Keratinocyte (primary cell): ENCODE data around the gene LETMD1. TPM values are rescaled to one million over a fixed set of nuclear protein-coding genes. Genes with fewer than 3 reads are reported as not detected.

Experiments
- DNase-seq: peaks from one replicate; pipeline ENCODE4 v3.0.0-alpha.2; 2011; ENCODE audit warnings: low read depth, missing footprints, low spot score
- FAIRE-seq: peaks from 2 replicates; lab custom pipeline; 2011; peaks lifted over from hg19 to GRCh38; lab: Jason Lieb, UNC
- H2AFZ ChIP-seq: 2 replicates; pipeline ENCODE4 v1.6.0; 2012; ENCODE audit warnings: low read length, control low read depth, inconsistent platforms; ENCODE audit not compliant: control insufficient read depth
- H3K27ac ChIP-seq: 2 replicates; pipeline ENCODE4 v1.5.1; 2011; ENCODE audit warnings: low read length; ENCODE audit not compliant: control insufficient read depth, insufficient read depth
- H3K27me3 ChIP-seq: 3 replicates; pipeline ENCODE4 v1.6.0; 2011; ENCODE audit warnings: low read length; ENCODE audit not compliant: control insufficient read depth, insufficient read depth; ENCODE audit errors: extremely low read depth
- H3K36me3 ChIP-seq, 2 experiments: 2 replicates in 1 of 2; 3 replicates in 1 of 2; pipeline ENCODE4 v1.5.1; 2011; ENCODE audit warnings: low read length in 2 of 2, mild to moderate bottlenecking in 1 of 2; ENCODE audit not compliant: control insufficient read depth in 2 of 2, insufficient read depth in 2 of 2; ENCODE audit errors: extremely low read depth in 1 of 2
- H3K4me1 ChIP-seq: 3 replicates; pipeline ENCODE4 v1.5.1; 2011; ENCODE audit warnings: low read length; ENCODE audit not compliant: control insufficient read depth, insufficient read depth; ENCODE audit errors: extremely low read depth
- H3K4me2 ChIP-seq: 3 replicates; pipeline ENCODE4 v1.6.0; 2011; ENCODE audit warnings: low read depth, low read length; ENCODE audit not compliant: control insufficient read depth, insufficient read depth; ENCODE audit errors: extremely low read depth
- H3K4me3 ChIP-seq, 3 experiments: fragments of 200-600 bp in 1 of 3; sonication (generic) in 1 of 3; 2 replicates in 2 of 3; 3 replicates in 1 of 3; pipeline ENCODE4 v1.5.1; 2011 to 2016; ENCODE audit warnings: low read length in 3 of 3, mild to moderate bottlenecking in 3 of 3, control low read depth in 2 of 3, inconsistent platforms in 1 of 3, low read depth in 1 of 3, mixed read lengths in 1 of 3, mixed run types in 1 of 3, moderate library complexity in 1 of 3; ENCODE audit not compliant: control insufficient read depth in 2 of 3, insufficient read depth in 2 of 3; ENCODE audit errors: extremely low read depth in 1 of 3
- H3K79me2 ChIP-seq: 2 replicates; pipeline ENCODE4 v1.6.0; 2012; ENCODE audit warnings: low read length; ENCODE audit not compliant: control insufficient read depth, insufficient read depth
- H3K9ac ChIP-seq: 3 replicates; pipeline ENCODE4 v1.6.0; 2011; ENCODE audit warnings: low read length; ENCODE audit not compliant: control insufficient read depth, insufficient read depth; ENCODE audit errors: extremely low read depth
- H3K9me1 ChIP-seq: 3 replicates; pipeline ENCODE4 v1.6.0; 2011; ENCODE audit warnings: low read length; ENCODE audit not compliant: control insufficient read depth, insufficient read depth; ENCODE audit errors: extremely low read depth
- H3K9me3 ChIP-seq: 2 replicates; pipeline ENCODE4 v1.5.1; 2012; ENCODE audit warnings: low read depth, low read length; ENCODE audit not compliant: control insufficient read depth
- H4K20me1 ChIP-seq: 3 replicates; pipeline ENCODE4 v1.6.0; 2011; ENCODE audit warnings: low read length; ENCODE audit not compliant: control insufficient read depth, insufficient read depth; ENCODE audit errors: extremely low read depth
- CTCF ChIP-seq, 3 experiments: IDR thresholded peaks in 1 of 3; conservative IDR thresholded peaks in 1 of 3; optimal IDR thresholded peaks in 1 of 3; 2 replicates in 2 of 3; 3 replicates in 1 of 3; pipeline versions ENCODE3 to v1.5.1; 2011; ENCODE audit warnings: low read length in 3 of 3, mild to moderate bottlenecking in 3 of 3, moderate library complexity in 2 of 3, control low read depth in 1 of 3, inconsistent platforms in 1 of 3; ENCODE audit not compliant: insufficient read depth in 2 of 3; ENCODE audit errors: extremely low read depth in 1 of 3
- EZH2 ChIP-seq: IDR thresholded peaks from one replicate; pipeline ENCODE4 v1.6.1; 2012; ENCODE audit warnings: inconsistent platforms, mild to moderate bottlenecking, low read length, moderate library complexity
- dilution Hi-C: fragments of 300-500 bp; cut with MboI; formaldehyde crosslinking; loops from one replicate; pipeline ENCODE4 v1.7.0; 2020; ENCODE audit warnings: low sequenced_read_pairs; ENCODE audit not compliant: extremely low pct_ligation_motif_present
- polyA plus RNA-seq, 5 experiments: library from polyadenylated mRNA; depleted of rRNA in 3 of 5; stranded (reverse) in 3 of 5; stranded (forward) in 1 of 5; unstranded in 1 of 5; fragments of >200 nt; gene quantifications; 1 replicate in 1 of 5; 2 replicates in 3 of 5; 3 replicates in 1 of 5; pipeline versions ENCODE4 v1.2.1 to v1.2.3, GENCODE V29; 2011 to 2012; ENCODE audit warnings: missing spikeins in 2 of 5, low read depth in 1 of 5, low replicate concordance in 1 of 5

Gene LETMD1
- polyA plus RNA-seq, 1 donor (not counting 4 experiments of a cell fraction or from before 2014, with no cell fraction given), result 51.1 TPM

- Histone ChIP-seq H3K4me2 (no peak overlapping the region), H3K27ac (no peak overlapping the region), H3K79me2 (peaks cover 3% of the 10 kb centered on the region), H3K4me3 (no peak overlapping the region), H3K9me1 (peaks cover 3% of the 10 kb centered on the region), H4K20me1 (no peaks in the 10 kb centered on the region), H3K36me3 (peaks cover 2 to 5% of the 10 kb centered on the region in 2 experiments), H3K27me3 (no peaks in the 10 kb centered on the region), H3K4me1 (peaks cover 3% of the 10 kb centered on the region), H3K9ac (no peak overlapping the region), H2AFZ (no peak overlapping the region), H3K9me3 (no peaks in the 10 kb centered on the region)
- no peak for DNase-seq
- no peak for TF ChIP-seq EZH2
- TF ChIP-seq CTCF (optimal IDR thresholded peaks at IDR 0.05 in 1 of 3, IDR thresholded peaks at IDR 0.05 in 1 of 3, conservative IDR thresholded peaks at IDR 0.05 in 1 of 3; ENCODE audit: extremely low read depth in 1 of 3, insufficient read depth in 2 of 3, low read length in 3 of 3), result no peak
- FAIRE-seq, result no peak
- dilution Hi-C loops, result no loop called here
These were observed 39.7 kb downstream of the LETMD1 start for GRCh38 chr12:51087818-51088217.

- FAIRE-seq (no peak), DNase-seq (no peak)
- Histone ChIP-seq H3K27ac (no peak overlapping the region), H3K9ac (no peak overlapping the region), H3K4me1 (no peaks in the 10 kb centered on the region), H3K4me3 (no peak overlapping the region), H4K20me1 (no peaks in the 10 kb centered on the region), H2AFZ (no peak overlapping the region), H3K9me1 (no peaks in the 10 kb centered on the region), H3K9me3 (no peaks in the 10 kb centered on the region), H3K36me3 (peaks cover 8 to 12% of the 10 kb centered on the region in 2 experiments), H3K27me3 (no peaks in the 10 kb centered on the region), H3K79me2 (no peaks in the 10 kb centered on the region), H3K4me2 (no peak overlapping the region)
- dilution Hi-C loops, result no loop called here
- TF ChIP-seq CTCF (optimal IDR thresholded peaks at IDR 0.05 in 1 of 3, IDR thresholded peaks at IDR 0.05 in 1 of 3, conservative IDR thresholded peaks at IDR 0.05 in 1 of 3; ENCODE audit: extremely low read depth in 1 of 3, insufficient read depth in 2 of 3, low read length in 3 of 3), result no peak
- no peak for TF ChIP-seq EZH2
These were observed 42.6 kb downstream of the LETMD1 start for GRCh38 chr12:51090705-51091229.
